Mesendoderm (in vitro differentiated cells): ENCODE results near the gene CCDC138.
A peak's percentile ranks its signal among the peaks of the same experiment; 100 is the strongest.

Experiments
- DNase-seq: peaks from one replicate; pipeline ENCODE4 v3.0.0; 2013
- H2AK5ac ChIP-seq: 2 replicates; pipeline ENCODE4 v1.6.1; 2013; ENCODE audit warnings: low read length, inconsistent platforms
- H2BK120ac ChIP-seq: 2 replicates; pipeline ENCODE4 v1.6.1; 2013; ENCODE audit warnings: low read depth, mild to moderate bottlenecking, low read length, moderate library complexity, mixed read lengths
- H2BK15ac ChIP-seq: replicated peaks from 2 replicates; pipeline ENCODE4 v1.6.1; 2013; ENCODE audit warnings: low read depth, mild to moderate bottlenecking, moderate library complexity
- H2BK5ac ChIP-seq: 2 replicates; pipeline ENCODE4 v1.6.1; 2013; ENCODE audit warnings: low read length, inconsistent platforms
- H3K18ac ChIP-seq: 2 replicates; pipeline ENCODE4 v1.6.1; 2013; ENCODE audit warnings: mild to moderate bottlenecking, low read length, mixed read lengths
- H3K23ac ChIP-seq: one replicate; pipeline ENCODE4 v1.6.1; 2013; ENCODE audit warnings: low read length
- H3K27ac ChIP-seq: 2 replicates; pipeline ENCODE4 v1.5.1; 2013; ENCODE audit warnings: low read depth, mild to moderate bottlenecking, inconsistent platforms, low read length, moderate library complexity
- H3K27me3 ChIP-seq: 2 replicates; pipeline ENCODE4 v1.6.1; 2013; ENCODE audit warnings: low read length, control low read depth, mild to moderate bottlenecking, inconsistent platforms; ENCODE audit not compliant: insufficient read depth, poor library complexity
- H3K36me3 ChIP-seq: 2 replicates; pipeline ENCODE4 v1.6.1; 2013; ENCODE audit warnings: low read length, inconsistent platforms; ENCODE audit not compliant: control insufficient read depth, insufficient read depth
- H3K4ac ChIP-seq: one replicate; pipeline ENCODE4 v1.6.1; 2013; ENCODE audit warnings: low read depth, mild to moderate bottlenecking, low read length, moderate library complexity
- H3K4me1 ChIP-seq: 2 replicates; pipeline ENCODE4 v1.6.1; 2013; ENCODE audit warnings: low read depth, low read length, inconsistent platforms; ENCODE audit not compliant: control insufficient read depth
- H3K4me2 ChIP-seq: 2 replicates; pipeline ENCODE4 v1.6.1; 2013; ENCODE audit warnings: low read length
- H3K4me3 ChIP-seq: 2 replicates; pipeline ENCODE4 v1.5.1; 2013; ENCODE audit warnings: mild to moderate bottlenecking, low read length
- H3K56ac ChIP-seq: one replicate; pipeline ENCODE4 v1.6.1; 2013; ENCODE audit warnings: low read length
- H3K79me1 ChIP-seq: 2 replicates; pipeline ENCODE4 v1.6.1; 2013; ENCODE audit warnings: low read length, inconsistent platforms
- H3K79me2 ChIP-seq: 2 replicates; pipeline ENCODE4 v1.6.1; 2013; ENCODE audit warnings: mild to moderate bottlenecking, low read length; ENCODE audit not compliant: control insufficient read depth, insufficient read depth
- H3K9ac ChIP-seq: 2 replicates; pipeline ENCODE4 v1.6.1; 2013; ENCODE audit warnings: low read length, inconsistent platforms
- H4K5ac ChIP-seq: one replicate; pipeline ENCODE4 v1.6.1; 2013; ENCODE audit warnings: low read length
- H4K8ac ChIP-seq: one replicate; pipeline ENCODE4 v1.6.1; 2013; ENCODE audit warnings: low read depth, mild to moderate bottlenecking, control low read depth, low read length, moderate library complexity
- WGBS: extraction: QIAGEN DNeasy Blood & Tissue Kit; methylation state at CpG from one replicate; pipeline ENCODE4 v1.1.7; 2013; ENCODE audit warnings: low lambda C conversion rate, missing lambda C conversion rate; ENCODE audit not compliant: insufficient coverage; ENCODE audit errors: extremely low coverage; 5-methylcytosine and 5-hydroxymethylcytosine counted together

Gene CCDC138

GRCh38 chr2:108833219-108833618 lies 46.6 kb downstream of the CCDC138 start:
- Histone ChIP-seq H2BK5ac (no peak overlapping the region), H3K27me3 (no peaks in the 10 kb centered on the region), H4K5ac (no peak overlapping the region), H2AK5ac (no peak overlapping the region), H2BK120ac (no peak overlapping the region), H3K4me2 (no peak overlapping the region), H3K56ac (no peak overlapping the region), H4K8ac (no peak overlapping the region), H2BK15ac (no peak overlapping the region), H3K27ac (no peak overlapping the region), H3K23ac (no peak overlapping the region), H3K4me3 (no peak overlapping the region), H3K4ac (no peak overlapping the region), H3K79me1 (no peaks in the 10 kb centered on the region), H3K36me3 (no peaks in the 10 kb centered on the region), H3K4me1 (no peaks in the 10 kb centered on the region), H3K9ac (no peak overlapping the region), H3K79me2 (no peaks in the 10 kb centered on the region), H3K18ac (no peak overlapping the region)
- DNase-seq = peak; percentile 2

- H3K23ac ChIP-seq = no peak overlapping the region
- no peak overlapping the region for H3K9ac ChIP-seq
- no peaks in the 10 kb centered on the region for H3K36me3 ChIP-seq
- H3K27ac ChIP-seq = no peak overlapping the region
- no peaks in the 10 kb centered on the region for H3K27me3 ChIP-seq
- H2AK5ac ChIP-seq = no peak overlapping the region
- no peaks in the 10 kb centered on the region for H3K79me2 ChIP-seq
- no peak overlapping the region for H2BK15ac ChIP-seq
- no peak overlapping the region for H3K56ac ChIP-seq
- H2BK5ac ChIP-seq = no peak overlapping the region
- no peak for DNase-seq
- H3K4me3 ChIP-seq = no peak overlapping the region
- H4K8ac ChIP-seq = no peak overlapping the region
- H3K4me2 ChIP-seq = no peak overlapping the region
- no peak overlapping the region for H3K4ac ChIP-seq
- WGBS = no CpG with 5 or more reads among the region's 3 CpGs
- H3K79me1 ChIP-seq = no peaks in the 10 kb centered on the region
- no peak overlapping the region for H4K5ac ChIP-seq
- no peak overlapping the region for H3K18ac ChIP-seq
- H3K4me1 ChIP-seq = no peaks in the 10 kb centered on the region
- H2BK120ac ChIP-seq = no peak overlapping the region
Observed at GRCh38 chr2:108834620-108835019, 48.0 kb downstream of the CCDC138 start.

GRCh38 chr2:108835040-108835439 lies 48.5 kb downstream of the CCDC138 start:
- Histone ChIP-seq H3K4me3 (no peak overlapping the region), H3K27me3 (no peaks in the 10 kb centered on the region), H3K4me2 (no peak overlapping the region), H4K5ac (no peak overlapping the region), H2BK5ac (no peak overlapping the region), H3K27ac (no peak overlapping the region), H2BK15ac (no peak overlapping the region), H4K8ac (no peak overlapping the region), H3K4ac (no peak overlapping the region), H3K4me1 (no peaks in the 10 kb centered on the region), H2AK5ac (no peak overlapping the region), H3K56ac (no peak overlapping the region), H3K79me2 (no peaks in the 10 kb centered on the region), H3K23ac (no peak overlapping the region), H2BK120ac (no peak overlapping the region), H3K36me3 (no peaks in the 10 kb centered on the region), H3K79me1 (no peaks in the 10 kb centered on the region), H3K18ac (no peak overlapping the region), H3K9ac (no peak overlapping the region)
- no CpG with 5 or more reads among the region's 1 CpG for WGBS
- no peak for DNase-seq

GRCh38 chr2:108837198-108837597 lies 50.6 kb downstream of the CCDC138 start:
- no peak overlapping the region for H2AK5ac ChIP-seq
- H3K4me3 ChIP-seq = no peak overlapping the region
- H4K5ac ChIP-seq = no peak overlapping the region
- no peaks in the 10 kb centered on the region for H3K79me1 ChIP-seq
- no peak overlapping the region for H3K56ac ChIP-seq
- H3K27ac ChIP-seq = no peak overlapping the region
- no peaks in the 10 kb centered on the region for H3K27me3 ChIP-seq
- H3K4me2 ChIP-seq = no peak overlapping the region
- WGBS = no CpG with 5 or more reads among the region's 7 CpGs
- no peaks in the 10 kb centered on the region for H3K4me1 ChIP-seq
- no peak overlapping the region for H2BK120ac ChIP-seq
- H3K36me3 ChIP-seq = no peaks in the 10 kb centered on the region
- no peak overlapping the region for H2BK5ac ChIP-seq
- H3K9ac ChIP-seq = no peak overlapping the region
- no peak overlapping the region for H2BK15ac ChIP-seq
- no peak overlapping the region for H4K8ac ChIP-seq
- DNase-seq = no peak
- no peak overlapping the region for H3K23ac ChIP-seq
- no peaks in the 10 kb centered on the region for H3K79me2 ChIP-seq
- H3K4ac ChIP-seq = no peak overlapping the region
- no peak overlapping the region for H3K18ac ChIP-seq

- H2BK120ac ChIP-seq = no peak overlapping the region
- no peaks in the 10 kb centered on the region for H3K36me3 ChIP-seq
- H4K5ac ChIP-seq = no peak overlapping the region
- no peak overlapping the region for H3K4me2 ChIP-seq
- no peak overlapping the region for H3K18ac ChIP-seq
- H2AK5ac ChIP-seq = no peak overlapping the region
- no peaks in the 10 kb centered on the region for H3K79me1 ChIP-seq
- H3K4me3 ChIP-seq = no peak overlapping the region
- H3K4ac ChIP-seq = no peak overlapping the region
- H2BK5ac ChIP-seq = no peak overlapping the region
- H3K79me2 ChIP-seq = no peaks in the 10 kb centered on the region
- H3K56ac ChIP-seq = no peak overlapping the region
- H2BK15ac ChIP-seq = no peak overlapping the region
- no peak overlapping the region for H3K9ac ChIP-seq
- H4K8ac ChIP-seq = no peak overlapping the region
- no peak for DNase-seq
- no peaks in the 10 kb centered on the region for H3K4me1 ChIP-seq
- H3K27me3 ChIP-seq = no peaks in the 10 kb centered on the region
- no peak overlapping the region for H3K23ac ChIP-seq
- no peak overlapping the region for H3K27ac ChIP-seq
Observed at GRCh38 chr2:108841506-108841905, 54.9 kb downstream of the CCDC138 start.

- Histone ChIP-seq H3K4me3 (no peak overlapping the region), H3K79me1 (no peaks in the 10 kb centered on the region), H3K79me2 (no peaks in the 10 kb centered on the region), H4K5ac (no peak overlapping the region), H2AK5ac (no peak overlapping the region), H3K4me1 (no peaks in the 10 kb centered on the region), H3K4ac (no peak overlapping the region), H2BK15ac (no peak overlapping the region), H3K4me2 (no peak overlapping the region), H4K8ac (no peak overlapping the region), H3K18ac (no peak overlapping the region), H3K9ac (no peak overlapping the region), H3K27me3 (no peaks in the 10 kb centered on the region), H3K23ac (no peak overlapping the region), H3K56ac (no peak overlapping the region), H2BK120ac (no peak overlapping the region), H3K36me3 (peaks cover 5% of the 10 kb centered on the region), H2BK5ac (no peak overlapping the region), H3K27ac (no peak overlapping the region)
- DNase-seq = no peak
Observed at GRCh38 chr2:108845923-108846322, 59.4 kb downstream of the CCDC138 start.
